ENCODE data around the gene UBE3D. TPM values are rescaled to one million over a fixed set of nuclear protein-coding genes. Genes with fewer than 3 reads are reported as not detected.

UBE3D gene
- total RNA-seq, 1 donor from 2014 or later = 2.5 TPM

DNA sequence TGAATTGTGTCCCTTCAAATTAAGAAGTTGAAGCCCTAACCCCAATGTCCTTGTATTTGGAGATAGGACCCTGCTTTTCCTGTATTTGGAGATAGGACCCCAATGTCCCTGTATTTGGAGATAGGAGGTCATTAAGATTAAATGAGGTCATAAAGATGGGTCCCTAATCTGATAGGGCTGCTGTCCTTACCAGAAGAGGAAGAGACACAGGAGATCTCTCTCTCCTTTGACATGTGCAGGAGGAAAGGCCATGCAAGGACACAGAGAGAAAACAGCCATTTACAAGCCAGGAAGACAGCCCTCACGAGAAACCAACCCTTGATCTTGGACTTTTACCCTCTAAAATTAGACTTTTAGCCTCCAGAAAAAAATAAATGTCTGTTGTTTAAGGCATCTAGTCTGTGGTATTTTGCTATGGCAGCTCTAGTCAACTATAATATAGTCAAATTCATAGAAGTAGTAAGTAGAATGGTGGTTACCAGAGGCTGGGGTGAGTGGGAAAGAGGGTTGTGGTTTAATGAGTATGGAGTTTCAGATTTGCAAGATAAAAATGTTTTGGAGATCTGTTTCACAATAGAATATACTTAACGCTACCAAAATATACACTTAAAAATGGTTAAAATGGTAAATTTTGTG lies 59.3 kb downstream of the UBE3D start:
- intact Hi-C loops (cut with micrococcal nuclease) = no loop called here
- H3K9me3 ChIP-seq (replicated peaks) = no peaks in the 10 kb centered on the region
- no peaks in the 10 kb centered on the region for H3K36me3 ChIP-seq
- no peak overlapping the region for H3K27ac ChIP-seq (replicated peaks)
- TF ChIP-seq, protein P1, sequence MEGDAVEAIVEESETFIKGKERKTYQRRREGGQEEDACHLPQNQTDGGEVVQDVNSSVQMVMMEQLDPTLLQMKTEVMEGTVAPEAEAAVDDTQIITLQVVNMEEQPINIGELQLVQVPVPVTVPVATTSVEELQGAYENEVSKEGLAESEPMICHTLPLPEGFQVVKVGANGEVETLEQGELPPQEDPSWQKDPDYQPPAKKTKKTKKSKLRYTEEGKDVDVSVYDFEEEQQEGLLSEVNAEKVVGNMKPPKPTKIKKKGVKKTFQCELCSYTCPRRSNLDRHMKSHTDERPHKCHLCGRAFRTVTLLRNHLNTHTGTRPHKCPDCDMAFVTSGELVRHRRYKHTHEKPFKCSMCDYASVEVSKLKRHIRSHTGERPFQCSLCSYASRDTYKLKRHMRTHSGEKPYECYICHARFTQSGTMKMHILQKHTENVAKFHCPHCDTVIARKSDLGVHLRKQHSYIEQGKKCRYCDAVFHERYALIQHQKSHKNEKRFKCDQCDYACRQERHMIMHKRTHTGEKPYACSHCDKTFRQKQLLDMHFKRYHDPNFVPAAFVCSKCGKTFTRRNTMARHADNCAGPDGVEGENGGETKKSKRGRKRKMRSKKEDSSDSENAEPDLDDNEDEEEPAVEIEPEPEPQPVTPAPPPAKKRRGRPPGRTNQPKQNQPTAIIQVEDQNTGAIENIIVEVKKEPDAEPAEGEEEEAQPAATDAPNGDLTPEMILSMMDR (IDR thresholded peaks at IDR 0.05; ENCODE audit: borderline replicate concordance) = no peak
- no peaks in the 10 kb centered on the region for H3K27me3 ChIP-seq (ENCODE audit: low read depth)
- no peak for DNase-seq
- H3K4me3 ChIP-seq = no peak overlapping the region
- H3K4me1 ChIP-seq = peaks cover 13% of the 10 kb centered on the region

- no peak for DNase-seq
- no peak overlapping the region for H3K4me3 ChIP-seq
- no peaks in the 10 kb centered on the region for H3K4me1 ChIP-seq
- no peaks in the 10 kb centered on the region for H3K27me3 ChIP-seq (ENCODE audit: low read depth)
- peaks cover 3% of the 10 kb centered on the region for H3K36me3 ChIP-seq
- no peak overlapping the region for H3K27ac ChIP-seq (replicated peaks)
- no peaks in the 10 kb centered on the region for H3K9me3 ChIP-seq (replicated peaks)
- intact Hi-C loops (cut with micrococcal nuclease) = no loop called here
- TF ChIP-seq, protein P1 (IDR thresholded peaks at IDR 0.05; ENCODE audit: borderline replicate concordance) = no peak
Measured at GRCh38 chr6:82996156-82996555, 69.5 kb downstream of the UBE3D start.

GRCh38 chr6:82995066-82995465 lies 70.6 kb downstream of the UBE3D start:
- DNase-seq = no peak
- Histone ChIP-seq H3K36me3 (peaks cover 3% of the 10 kb centered on the region), H3K27ac (replicated peaks) (no peak overlapping the region), H3K27me3 (ENCODE audit: low read depth) (no peaks in the 10 kb centered on the region), H3K9me3 (replicated peaks) (no peaks in the 10 kb centered on the region), H3K4me3 (no peak overlapping the region), H3K4me1 (no peaks in the 10 kb centered on the region)
- TF ChIP-seq, protein P1 (IDR thresholded peaks at IDR 0.05; ENCODE audit: borderline replicate concordance) = no peak
- intact Hi-C loops (cut with micrococcal nuclease) = no loop called here

GRCh38 chr6:82989736-82990290 lies 75.8 kb downstream of the UBE3D start:
- TF ChIP-seq, protein P1 (IDR thresholded peaks at IDR 0.05; ENCODE audit: borderline replicate concordance) = no peak
- no peak overlapping the region for H3K27ac ChIP-seq (replicated peaks)
- intact Hi-C loops (cut with micrococcal nuclease) = no loop called here

DNA sequence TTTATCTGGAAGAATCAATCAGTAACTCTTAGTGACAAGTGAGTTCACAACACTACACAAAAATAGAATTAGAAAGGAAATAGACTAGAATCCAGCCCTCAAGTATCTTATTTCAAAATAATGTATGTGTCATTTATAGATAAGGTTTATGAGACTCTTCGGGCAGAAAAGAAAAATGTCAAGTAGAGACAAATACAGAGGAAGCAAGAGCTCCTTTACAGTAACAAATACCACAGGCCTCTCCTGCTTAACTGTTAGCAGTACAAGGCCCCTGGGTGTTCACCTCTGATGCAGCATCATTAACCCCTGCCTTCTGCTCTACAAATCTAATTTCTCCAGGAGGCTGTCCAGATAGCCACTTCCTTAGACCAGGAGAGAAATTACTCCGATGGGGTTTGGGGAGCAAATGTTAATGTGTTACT lies 76.7 kb downstream of the UBE3D start:
- DNase-seq = no peak
- H3K4me1 ChIP-seq = no peaks in the 10 kb centered on the region
- H3K4me3 ChIP-seq = no peak overlapping the region
- H3K27ac ChIP-seq (replicated peaks) = no peak overlapping the region
- H3K36me3 ChIP-seq = no peaks in the 10 kb centered on the region
- H3K27me3 ChIP-seq (ENCODE audit: low read depth) = no peaks in the 10 kb centered on the region
- TF ChIP-seq, protein P1 (IDR thresholded peaks at IDR 0.05; ENCODE audit: borderline replicate concordance) = no peak
- H3K9me3 ChIP-seq (replicated peaks) = no peaks in the 10 kb centered on the region
- intact Hi-C loops (cut with micrococcal nuclease) = no loop called here

More at GRCh38 chr6:82989736-82990290, 75.8 kb downstream of the UBE3D start:
- Histone ChIP-seq H3K27me3 (ENCODE audit: low read depth) (no peaks in the 10 kb centered on the region), H3K4me3 (no peak overlapping the region), H3K4me1 (no peaks in the 10 kb centered on the region), H3K36me3 (peaks cover 3% of the 10 kb centered on the region), H3K9me3 (replicated peaks) (no peaks in the 10 kb centered on the region)
- no peak for DNase-seq
